ENCODE results near the gene PUM1.

PUM1 gene

GRCh38 chr1:30929944-30930525 lies 135.5 kb downstream of the PUM1 start:
- DNase-seq (ENCODE audit: low read depth) = no peak
- no peak overlapping the region for H3K4me3 ChIP-seq (replicated peaks; ENCODE audit: low read depth, low read length)
- TF ChIP-seq CTCF (IDR thresholded peaks at IDR 0.05; ENCODE audit: low read length, missing control alignments) = no peak

- no peak overlapping the region for H3K4me3 ChIP-seq (replicated peaks; ENCODE audit: low read depth, low read length)
- DNase-seq (ENCODE audit: low read depth) = peak; percentile 59
- peak; percentile 70 for TF ChIP-seq CTCF (IDR thresholded peaks at IDR 0.05; ENCODE audit: low read length, missing control alignments)
These were observed 136.2 kb downstream of the PUM1 start for GRCh38 chr1:30929135-30929889.

GRCh38 chr1:30928789-30929134 lies 136.8 kb downstream of the PUM1 start:
- no peak for DNase-seq (ENCODE audit: low read depth)
- no peak for TF ChIP-seq CTCF (IDR thresholded peaks at IDR 0.05; ENCODE audit: low read length, missing control alignments)
- no peak overlapping the region for H3K4me3 ChIP-seq (replicated peaks; ENCODE audit: low read depth, low read length)

GRCh38 chr1:30928171-30928570 lies 137.3 kb downstream of the PUM1 start:
- DNase-seq (ENCODE audit: low read depth) = no peak
- no peak for TF ChIP-seq CTCF (IDR thresholded peaks at IDR 0.05; ENCODE audit: low read length, missing control alignments)
- H3K4me3 ChIP-seq (replicated peaks; ENCODE audit: low read depth, low read length) = no peak overlapping the region

GRCh38 chr1:30927448-30927847 lies 138.1 kb downstream of the PUM1 start:
- no peak for DNase-seq (ENCODE audit: low read depth)
- TF ChIP-seq CTCF (IDR thresholded peaks at IDR 0.05; ENCODE audit: low read length, missing control alignments) = no peak
- no peak overlapping the region for H3K4me3 ChIP-seq (replicated peaks; ENCODE audit: low read depth, low read length)

- H3K4me3 ChIP-seq (replicated peaks; ENCODE audit: low read depth, low read length) = no peak overlapping the region
- peak; percentile 36 for DNase-seq (ENCODE audit: low read depth)
- no peak for TF ChIP-seq CTCF (IDR thresholded peaks at IDR 0.05; ENCODE audit: low read length, missing control alignments)
These were observed 141.9 kb downstream of the PUM1 start for GRCh38 chr1:30923597-30923996.

GRCh38 chr1:30920827-30921226 lies 144.7 kb downstream of the PUM1 start:
- DNase-seq (ENCODE audit: low read depth) = no peak
- TF ChIP-seq CTCF (IDR thresholded peaks at IDR 0.05; ENCODE audit: low read length, missing control alignments) = no peak
- H3K4me3 ChIP-seq (replicated peaks; ENCODE audit: low read depth, low read length) = no peak overlapping the region

All from fibroblast of pulmonary artery (primary cell).